Trophoblast cell (in vitro differentiated cells and primary cell): Measurements from ENCODE around the gene DDAH2.

ENCODE experiments used
- DNase-seq, 2 donors: peaks; one replicate each; pipeline ENCODE4 v3.0.0-alpha.2; 2016
- H2AFZ ChIP-seq: 2 replicates; pipeline ENCODE4 v1.6.1; 2013; ENCODE audit warnings: low read length, moderate library complexity, mild to moderate bottlenecking; ENCODE audit not compliant: insufficient read depth, poor library complexity
- H2AK5ac ChIP-seq: 2 replicates; pipeline ENCODE4 v1.6.1; 2013; ENCODE audit warnings: mild to moderate bottlenecking, low read length
- H2BK120ac ChIP-seq: 2 replicates; pipeline ENCODE4 v1.6.1; 2013; ENCODE audit warnings: low read length, mild to moderate bottlenecking, moderate library complexity; ENCODE audit not compliant: insufficient read depth, poor library complexity
- H2BK12ac ChIP-seq: 2 replicates; pipeline ENCODE4 v1.6.1; 2013; ENCODE audit warnings: mild to moderate bottlenecking, low read length, moderate library complexity
- H2BK5ac ChIP-seq: 2 replicates; pipeline ENCODE4 v1.6.1; 2013; ENCODE audit warnings: low read length, low read depth, moderate library complexity, mild to moderate bottlenecking; ENCODE audit not compliant: poor library complexity
- H3K14ac ChIP-seq: 2 replicates; pipeline ENCODE4 v1.6.1; 2013; ENCODE audit warnings: mild to moderate bottlenecking, low read length
- H3K18ac ChIP-seq: 2 replicates; pipeline ENCODE4 v1.6.1; 2013; ENCODE audit warnings: mild to moderate bottlenecking, low read length
- H3K23ac ChIP-seq: 2 replicates; pipeline ENCODE4 v1.6.1; 2013; ENCODE audit warnings: low read length
- H3K27ac ChIP-seq: 2 replicates; pipeline ENCODE4 v1.5.1; 2013; ENCODE audit warnings: low read depth, mild to moderate bottlenecking, inconsistent platforms, low read length, moderate library complexity
- H3K27me3 ChIP-seq: 2 replicates; pipeline ENCODE4 v1.6.1; 2013; ENCODE audit warnings: inconsistent platforms, mild to moderate bottlenecking, low read length, moderate library complexity; ENCODE audit not compliant: insufficient read depth
- H3K36me3 ChIP-seq, 2 experiments: 1 replicate in 1 of 2; 2 replicates in 1 of 2; pipeline ENCODE4 v1.6.1; 2013; ENCODE audit warnings: low read length in 2 of 2, mild to moderate bottlenecking in 2 of 2, moderate library complexity in 1 of 2; ENCODE audit not compliant: insufficient read depth in 2 of 2, control insufficient read depth in 1 of 2
- H3K4ac ChIP-seq: 2 replicates; pipeline ENCODE4 v1.6.1; 2013; ENCODE audit warnings: low read depth, mild to moderate bottlenecking, low read length, moderate library complexity
- H3K4me1 ChIP-seq, 2 experiments: 1 replicate in 1 of 2; 2 replicates in 1 of 2; pipeline ENCODE4 v1.6.1; 2013; ENCODE audit warnings: low read length in 2 of 2, mild to moderate bottlenecking in 2 of 2, moderate library complexity in 1 of 2; ENCODE audit not compliant: insufficient read depth in 2 of 2, control insufficient read depth in 1 of 2
- H3K4me2 ChIP-seq: 2 replicates; pipeline ENCODE4 v1.6.1; 2013; ENCODE audit warnings: inconsistent platforms, mild to moderate bottlenecking, low read length, moderate library complexity
- H3K4me3 ChIP-seq: 2 replicates; pipeline ENCODE4 v1.5.1; 2013; ENCODE audit warnings: mild to moderate bottlenecking, low read depth, low read length, inconsistent platforms
- H3K79me1 ChIP-seq: one replicate; pipeline ENCODE4 v1.6.1; 2013; ENCODE audit warnings: low read length
- H3K79me2 ChIP-seq: 2 replicates; pipeline ENCODE4 v1.6.1; 2013; ENCODE audit warnings: low read length, mild to moderate bottlenecking; ENCODE audit not compliant: control insufficient read depth, insufficient read depth, poor library complexity
- H3K9ac ChIP-seq: 2 replicates; pipeline ENCODE4 v1.6.1; 2013; ENCODE audit warnings: mild to moderate bottlenecking, low read length
- H3K9me3 ChIP-seq: 2 replicates; pipeline ENCODE4 v1.6.1; 2013; ENCODE audit warnings: low read depth, mild to moderate bottlenecking, control low read depth, inconsistent platforms, low read length; ENCODE audit not compliant: insufficient read depth
- H4K12ac ChIP-seq: 2 replicates; pipeline ENCODE4 v1.6.1; 2013; ENCODE audit warnings: low read depth, mild to moderate bottlenecking, low read length, moderate library complexity
- H4K8ac ChIP-seq: 2 replicates; pipeline ENCODE4 v1.6.1; 2013; ENCODE audit warnings: low read depth, mild to moderate bottlenecking, low read length, moderate library complexity
- H4K91ac ChIP-seq: one replicate; pipeline ENCODE4 v1.6.1; 2013; ENCODE audit warnings: low read depth, mild to moderate bottlenecking, low read length, moderate library complexity
- WGBS: extraction: QIAGEN DNeasy Blood & Tissue Kit; methylation state at CpG from one replicate; pipeline ENCODE4 v1.1.7; 2013; ENCODE audit warnings: missing lambda C conversion rate; ENCODE audit not compliant: insufficient read length, insufficient coverage; ENCODE audit errors: extremely low coverage; 5-methylcytosine and 5-hydroxymethylcytosine counted together

DDAH2 gene

GRCh38 chr6:31744422-31744821 lies 15.3 kb upstream of the DDAH2 start:
- H3K4me1 ChIP-seq = peaks cover 12 to 15% of the 10 kb centered on the region in 2 experiments
- no peak overlapping the region for H3K14ac ChIP-seq
- no peak overlapping the region for H3K9ac ChIP-seq
- H3K27ac ChIP-seq = no peak overlapping the region
- no peaks in the 10 kb centered on the region for H3K9me3 ChIP-seq
- no peaks in the 10 kb centered on the region for H3K27me3 ChIP-seq
- H3K4me2 ChIP-seq = no peak overlapping the region
- H2BK12ac ChIP-seq = peak overlapping the region; percentile 45
- H2AFZ ChIP-seq = no peak overlapping the region
- WGBS = no CpG with 5 or more reads among the region's 1 CpG
- H2AK5ac ChIP-seq = no peak overlapping the region
- no peak for DNase-seq
- no peak overlapping the region for H4K8ac ChIP-seq
- H3K18ac ChIP-seq = no peak overlapping the region
- H3K79me2 ChIP-seq = peaks cover 4% of the 10 kb centered on the region
- H2BK120ac ChIP-seq = no peak overlapping the region
- no peak overlapping the region for H2BK5ac ChIP-seq
- peaks cover 0 to 5% of the 10 kb centered on the region in 2 experiments for H3K36me3 ChIP-seq
- peaks cover 5% of the 10 kb centered on the region for H3K79me1 ChIP-seq
- no peak overlapping the region for H4K12ac ChIP-seq
- peak overlapping the region; percentile 31 for H4K91ac ChIP-seq
- no peak overlapping the region for H3K4me3 ChIP-seq
- no peak overlapping the region for H3K4ac ChIP-seq
- no peak overlapping the region for H3K23ac ChIP-seq

DNA sequence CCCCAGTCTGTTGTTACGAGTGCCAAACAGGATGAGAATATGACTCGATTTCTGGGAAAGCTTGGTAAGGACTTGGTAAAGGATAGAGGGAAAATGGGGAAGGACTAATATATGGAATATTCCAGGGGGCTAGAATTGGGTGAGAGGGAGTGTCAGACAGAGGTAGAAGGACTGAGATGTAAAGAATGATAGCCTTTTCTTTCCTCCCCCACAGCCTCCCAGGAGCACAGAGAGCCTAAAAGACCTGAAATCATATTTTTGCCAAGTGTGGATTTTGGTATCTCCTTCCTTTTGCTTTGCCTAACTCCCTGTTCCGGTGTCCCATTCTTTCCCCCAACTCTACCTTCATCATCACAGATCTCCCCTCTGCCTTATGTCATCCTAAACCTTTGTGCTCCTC lies 13.8 kb upstream of the DDAH2 start:
- DNase-seq = no peak
- no peak overlapping the region for H2AK5ac ChIP-seq
- no peak overlapping the region for H2AFZ ChIP-seq
- H2BK120ac ChIP-seq = no peak overlapping the region
- H3K23ac ChIP-seq = no peak overlapping the region
- peaks cover 23 to 26% of the 10 kb centered on the region in 2 experiments for H3K4me1 ChIP-seq
- no peak overlapping the region for H3K9ac ChIP-seq
- H3K9me3 ChIP-seq = no peaks in the 10 kb centered on the region
- no peak overlapping the region for H3K4ac ChIP-seq
- H3K18ac ChIP-seq = no peak overlapping the region
- no peak overlapping the region for H3K14ac ChIP-seq
- H3K27me3 ChIP-seq = no peaks in the 10 kb centered on the region
- no peak overlapping the region for H4K12ac ChIP-seq
- H4K91ac ChIP-seq = no peak overlapping the region
- no peak overlapping the region for H4K8ac ChIP-seq
- no CpG with 5 or more reads among the region's 3 CpGs for WGBS
- peaks cover 0 to 3% of the 10 kb centered on the region in 2 experiments for H3K36me3 ChIP-seq
- no peak overlapping the region for H3K4me2 ChIP-seq
- peaks cover 4% of the 10 kb centered on the region for H3K79me2 ChIP-seq
- H2BK5ac ChIP-seq = no peak overlapping the region
- peaks cover 13% of the 10 kb centered on the region for H3K79me1 ChIP-seq
- no peak overlapping the region for H2BK12ac ChIP-seq
- no peak overlapping the region for H3K27ac ChIP-seq
- no peak overlapping the region for H3K4me3 ChIP-seq

- H3K9ac ChIP-seq = no peak overlapping the region
- peaks cover 19 to 24% of the 10 kb centered on the region in 2 experiments for H3K4me1 ChIP-seq
- peaks cover 0 to 3% of the 10 kb centered on the region in 2 experiments for H3K36me3 ChIP-seq
- no peak overlapping the region for H3K4me2 ChIP-seq
- no peak for DNase-seq
- no peak overlapping the region for H2BK5ac ChIP-seq
- no peak overlapping the region for H4K91ac ChIP-seq
- H3K79me2 ChIP-seq = peaks cover 4% of the 10 kb centered on the region
- peaks cover 17% of the 10 kb centered on the region for H3K79me1 ChIP-seq
- no peak overlapping the region for H3K23ac ChIP-seq
- no peak overlapping the region for H2BK120ac ChIP-seq
- no CpG with 5 or more reads among the region's 2 CpGs for WGBS
- H3K27me3 ChIP-seq = no peaks in the 10 kb centered on the region
- H3K18ac ChIP-seq = no peak overlapping the region
- H2BK12ac ChIP-seq = no peak overlapping the region
- no peak overlapping the region for H2AFZ ChIP-seq
- H4K8ac ChIP-seq = no peak overlapping the region
- no peak overlapping the region for H3K4me3 ChIP-seq
- no peaks in the 10 kb centered on the region for H3K9me3 ChIP-seq
- H3K27ac ChIP-seq = no peak overlapping the region
- H2AK5ac ChIP-seq = no peak overlapping the region
- H4K12ac ChIP-seq = no peak overlapping the region
- no peak overlapping the region for H3K14ac ChIP-seq
- no peak overlapping the region for H3K4ac ChIP-seq
These were observed 12.7 kb upstream of the DDAH2 start for GRCh38 chr6:31741815-31742214.

DNA sequence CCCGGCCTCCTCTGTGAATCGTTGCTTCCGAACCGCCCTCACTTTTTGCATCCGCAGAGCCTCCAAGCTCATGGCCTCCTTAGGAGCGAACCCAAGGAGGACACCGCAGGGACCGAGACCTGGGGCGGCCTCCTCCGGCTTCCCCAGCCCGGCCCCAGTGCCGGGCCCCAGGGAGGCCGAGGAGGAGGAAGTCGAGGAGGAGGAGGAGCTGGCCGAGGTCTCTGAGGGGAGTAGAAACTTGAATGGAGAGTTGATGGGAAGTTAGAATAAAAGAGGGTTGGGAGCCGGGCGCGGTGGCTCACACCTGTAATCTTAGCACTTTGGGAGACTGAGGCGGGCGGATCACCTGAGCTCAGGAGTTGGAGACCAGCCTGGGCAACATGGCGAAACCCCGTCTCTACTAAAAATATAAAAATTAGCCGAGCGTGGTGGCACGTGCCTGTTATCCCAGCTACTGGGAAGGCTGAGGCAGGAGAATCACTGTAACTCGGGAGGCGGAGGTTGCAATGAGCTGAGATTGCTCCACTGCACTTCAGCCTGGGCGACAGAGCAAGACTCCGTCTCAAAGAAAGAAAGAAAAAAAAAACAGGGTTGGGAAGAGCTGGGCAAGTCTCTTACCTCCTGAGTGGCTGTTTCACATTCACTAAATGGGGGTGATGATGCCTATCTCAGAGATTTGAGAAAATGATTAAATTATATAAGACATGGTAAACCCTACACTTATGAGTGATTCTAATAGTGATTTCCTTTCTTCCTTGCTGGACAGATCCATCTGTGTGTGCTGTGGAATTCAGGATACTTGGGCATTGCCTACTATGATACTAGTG lies 11.5 kb upstream of the DDAH2 start:
- peaks cover 26% of the 10 kb centered on the region for H3K79me1 ChIP-seq
- no peaks in the 10 kb centered on the region for H3K9me3 ChIP-seq
- H3K4me3 ChIP-seq = peak overlapping the region; percentile 76
- peaks cover 0 to 3% of the 10 kb centered on the region in 2 experiments for H3K36me3 ChIP-seq
- peak overlapping the region; percentile 79 for H3K18ac ChIP-seq
- no peak for DNase-seq
- peak overlapping the region; percentile 29 for H3K27ac ChIP-seq
- peak overlapping the region; percentile 89 for H2AK5ac ChIP-seq
- no CpG with 5 or more reads among the region's 29 CpGs for WGBS
- H2BK120ac ChIP-seq = peak overlapping the region; percentile 77
- H3K27me3 ChIP-seq = no peaks in the 10 kb centered on the region
- H3K23ac ChIP-seq = no peak overlapping the region
- peak overlapping the region; percentile 3 for H3K9ac ChIP-seq
- peak overlapping the region; percentile 95 for H3K14ac ChIP-seq
- peak overlapping the region; percentile 75 for H2BK12ac ChIP-seq
- H3K4me1 ChIP-seq = peaks cover 22 to 27% of the 10 kb centered on the region in 2 experiments
- peak overlapping the region; percentile 87 for H2AFZ ChIP-seq
- H4K8ac ChIP-seq = peak overlapping the region; percentile 98
- peak overlapping the region; percentile 96 for H4K12ac ChIP-seq
- H3K4me2 ChIP-seq = peak overlapping the region; percentile 62
- H4K91ac ChIP-seq = peak overlapping the region; percentile 92
- peak overlapping the region; percentile 48 for H2BK5ac ChIP-seq
- peak overlapping the region; percentile 60 for H3K4ac ChIP-seq
- peaks cover 12% of the 10 kb centered on the region for H3K79me2 ChIP-seq
